Neural cell (in vitro differentiated cells): ENCODE results near the gene TMEM43. TPM values are rescaled to one million over a fixed set of nuclear protein-coding genes. Genes with fewer than 3 reads are reported as not detected.

ENCODE experiments used
- H2AFZ ChIP-seq: fragments of 200-600, 300-800 bp; sonication (generic), shearing (Covaris generic); 2 replicates; pipeline ENCODE4 v1.6.0; 2014; ENCODE audit warnings: low read depth, mild to moderate bottlenecking, antibody characterized with exemption, low read length, moderate library complexity
- H3F3A ChIP-seq: fragments of 200-600 bp; shearing (Covaris generic); 2 replicates; pipeline ENCODE4 v1.6.1; 2016; ENCODE audit warnings: mild to moderate bottlenecking, moderate library complexity, mixed read lengths, antibody characterized with exemption, low read length; ENCODE audit not compliant: insufficient read depth, poor library complexity, severe bottlenecking
- H3K27ac ChIP-seq: fragments of 200-600, 300-800 bp; sonication (generic), shearing (Covaris generic); 2 replicates; pipeline ENCODE4 v1.5.1; 2014; ENCODE audit warnings: mild to moderate bottlenecking, low read length, moderate library complexity
- H3K27me3 ChIP-seq: fragments of 300-800, 200-600 bp; sonication (generic), shearing (Covaris generic); 2 replicates; pipeline ENCODE4 v1.6.0; 2014; ENCODE audit warnings: mild to moderate bottlenecking, low read depth, low read length, moderate library complexity; ENCODE audit not compliant: insufficient read depth
- H3K36me3 ChIP-seq: fragments of 300-800, 200-600 bp; sonication (generic), shearing (Covaris generic); 2 replicates; pipeline ENCODE4 v1.5.1; 2014; ENCODE audit warnings: mild to moderate bottlenecking, antibody characterized with exemption, low read length, moderate library complexity; ENCODE audit not compliant: insufficient read depth
- H3K4me2 ChIP-seq: fragments of 300-800, 200-600 bp; sonication (generic), shearing (Covaris generic); 2 replicates; pipeline ENCODE4 v1.6.0; 2014; ENCODE audit warnings: mild to moderate bottlenecking, low read length
- H3K4me3 ChIP-seq: fragments of 300-800, 200-600 bp; sonication (generic), shearing (Covaris generic); 2 replicates; pipeline ENCODE4 v1.5.1; 2014; ENCODE audit warnings: mild to moderate bottlenecking, low read length, moderate library complexity
- H3K79me2 ChIP-seq: fragments of 200-600 bp; shearing (Covaris generic); replicated peaks from 2 replicates; pipeline ENCODE4 v1.6.0; 2014; ENCODE audit warnings: mild to moderate bottlenecking, low read length, moderate library complexity; ENCODE audit not compliant: insufficient read depth
- H3K9ac ChIP-seq: fragments of 300-800, 200-600 bp; sonication (generic), shearing (Covaris generic); 2 replicates; pipeline ENCODE4 v1.6.1; 2016; ENCODE audit warnings: mild to moderate bottlenecking, low read length, mixed read lengths
- H3K9me2 ChIP-seq: fragments of 200-600 bp; shearing (Covaris generic); 2 replicates; pipeline ENCODE4 v1.6.1; 2016; ENCODE audit warnings: mild to moderate bottlenecking, low read length, mixed read lengths; ENCODE audit not compliant: insufficient read depth
- H3K9me3 ChIP-seq: fragments of 200-600, 300-800 bp; sonication (generic), shearing (Covaris generic); 2 replicates; pipeline ENCODE4 v1.6.1; 2016; ENCODE audit warnings: mild to moderate bottlenecking, mixed run types, low read length, moderate library complexity, mixed read lengths
- H4K20me1 ChIP-seq: fragments of 200-600 bp; shearing (Covaris generic); 2 replicates; pipeline ENCODE4 v1.6.1; 2016; ENCODE audit warnings: mild to moderate bottlenecking, mixed run types; ENCODE audit not compliant: insufficient read depth
- EP300 ChIP-seq: fragments of 450-650 bp; conservative IDR thresholded peaks from 2 replicates; pipeline ENCODE4 v1.6.1; 2014; ENCODE audit warnings: antibody characterized with exemption, mild to moderate bottlenecking, moderate library complexity; ENCODE audit not compliant: poor library complexity, severe bottlenecking
- EZH2 ChIP-seq: fragments of 200-600, 300-800 bp; shearing (Covaris generic), sonication (generic); IDR thresholded peaks from 2 replicates; pipeline ENCODE4 v1.6.1; 2014; ENCODE audit warnings: antibody characterized with exemption, low read length, borderline replicate concordance, mild to moderate bottlenecking; ENCODE audit not compliant: insufficient read depth, poor library complexity, severe bottlenecking
- MXI1 ChIP-seq: fragments of 450-650 bp; conservative IDR thresholded peaks from 2 replicates; pipeline ENCODE4 v1.6.1; 2014; ENCODE audit warnings: antibody characterized with exemption, mild to moderate bottlenecking; ENCODE audit not compliant: poor library complexity, severe bottlenecking
- POLR2AphosphoS5 ChIP-seq: IDR thresholded peaks from 2 replicates; pipeline ENCODE4 v1.6.1; 2012
- RAD21 ChIP-seq: fragments of 450-650 bp; conservative IDR thresholded peaks from 2 replicates; pipeline ENCODE4 v1.6.1; 2014; ENCODE audit warnings: antibody characterized with exemption, mild to moderate bottlenecking, moderate library complexity
- REST ChIP-seq: IDR thresholded peaks from 2 replicates; pipeline ENCODE4 v1.6.1; 2012; ENCODE audit warnings: borderline replicate concordance
- SMC3 ChIP-seq: fragments of 450-650 bp; conservative IDR thresholded peaks from 2 replicates; pipeline ENCODE4 v1.6.1; 2014; ENCODE audit warnings: antibody characterized with exemption, mild to moderate bottlenecking, moderate library complexity; ENCODE audit not compliant: poor library complexity
- TAF1 ChIP-seq: IDR thresholded peaks from 2 replicates; pipeline ENCODE4 v1.6.1; 2012; ENCODE audit warnings: low read depth
- polyA plus RNA-seq: library from polyadenylated mRNA; depleted of rRNA; stranded (reverse); fragments of >200 nt; gene quantifications from 2 replicates; pipeline ENCODE4 v1.2.3, GENCODE V29; 2014
- TF ChIP-seq, protein P1 (sequence below): fragments of 450-650 bp; IDR thresholded peaks from 2 replicates; pipeline ENCODE4 v1.5.1; 2014; ENCODE audit warnings: antibody characterized with exemption, mild to moderate bottlenecking, moderate library complexity; ENCODE audit not compliant: poor library complexity, severe bottlenecking

The TMEM43 gene
- polyA plus RNA-seq, 1 donor from 2014 or later, result 61.3 TPM

DNA sequence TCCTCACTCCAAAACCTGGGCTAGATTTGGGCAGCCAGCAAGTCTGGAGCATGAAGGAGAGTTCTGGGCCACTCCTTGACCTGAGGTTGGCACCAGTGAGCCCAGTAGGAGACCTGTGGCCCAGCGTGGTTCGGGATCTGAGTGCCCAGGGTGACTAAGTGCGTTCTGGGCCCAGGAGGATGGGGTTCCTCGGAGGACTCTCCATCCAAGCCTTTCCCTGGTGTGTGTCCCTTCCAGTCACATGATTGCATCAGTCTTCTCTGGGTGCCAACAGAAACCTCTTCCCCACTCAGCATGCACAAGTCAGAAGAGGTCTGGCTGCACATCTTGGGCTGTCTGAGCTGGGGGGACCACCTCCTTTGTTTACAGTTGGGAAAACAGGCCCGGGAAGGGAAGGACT is 14.9 kb downstream of the TMEM43 start:
- Histone ChIP-seq H3K36me3 (peaks cover 11% of the 10 kb centered on the region), H3K9me2 (no peaks in the 10 kb centered on the region), H4K20me1 (no peaks in the 10 kb centered on the region), H2AFZ (no peak overlapping the region), H3K4me2 (no peak overlapping the region), H3K79me2 (no peaks in the 10 kb centered on the region), H3K4me3 (no peak overlapping the region), H3K27ac (no peak overlapping the region), H3K9me3 (no peaks in the 10 kb centered on the region), H3K9ac (no peak overlapping the region), H3K27me3 (no peaks in the 10 kb centered on the region), H3F3A (no peaks in the 10 kb centered on the region)
- no peak for TF ChIP-seq POLR2AphosphoS5
- TF ChIP-seq REST, result no peak
- no peak for TF ChIP-seq EZH2
- TF ChIP-seq MXI1, result no peak
- no peak for TF ChIP-seq SMC3
- no peak for TF ChIP-seq TAF1
- no peak for TF ChIP-seq EP300
- TF ChIP-seq, protein P1, sequence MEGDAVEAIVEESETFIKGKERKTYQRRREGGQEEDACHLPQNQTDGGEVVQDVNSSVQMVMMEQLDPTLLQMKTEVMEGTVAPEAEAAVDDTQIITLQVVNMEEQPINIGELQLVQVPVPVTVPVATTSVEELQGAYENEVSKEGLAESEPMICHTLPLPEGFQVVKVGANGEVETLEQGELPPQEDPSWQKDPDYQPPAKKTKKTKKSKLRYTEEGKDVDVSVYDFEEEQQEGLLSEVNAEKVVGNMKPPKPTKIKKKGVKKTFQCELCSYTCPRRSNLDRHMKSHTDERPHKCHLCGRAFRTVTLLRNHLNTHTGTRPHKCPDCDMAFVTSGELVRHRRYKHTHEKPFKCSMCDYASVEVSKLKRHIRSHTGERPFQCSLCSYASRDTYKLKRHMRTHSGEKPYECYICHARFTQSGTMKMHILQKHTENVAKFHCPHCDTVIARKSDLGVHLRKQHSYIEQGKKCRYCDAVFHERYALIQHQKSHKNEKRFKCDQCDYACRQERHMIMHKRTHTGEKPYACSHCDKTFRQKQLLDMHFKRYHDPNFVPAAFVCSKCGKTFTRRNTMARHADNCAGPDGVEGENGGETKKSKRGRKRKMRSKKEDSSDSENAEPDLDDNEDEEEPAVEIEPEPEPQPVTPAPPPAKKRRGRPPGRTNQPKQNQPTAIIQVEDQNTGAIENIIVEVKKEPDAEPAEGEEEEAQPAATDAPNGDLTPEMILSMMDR, result no peak
- TF ChIP-seq RAD21, result no peak

DNA sequence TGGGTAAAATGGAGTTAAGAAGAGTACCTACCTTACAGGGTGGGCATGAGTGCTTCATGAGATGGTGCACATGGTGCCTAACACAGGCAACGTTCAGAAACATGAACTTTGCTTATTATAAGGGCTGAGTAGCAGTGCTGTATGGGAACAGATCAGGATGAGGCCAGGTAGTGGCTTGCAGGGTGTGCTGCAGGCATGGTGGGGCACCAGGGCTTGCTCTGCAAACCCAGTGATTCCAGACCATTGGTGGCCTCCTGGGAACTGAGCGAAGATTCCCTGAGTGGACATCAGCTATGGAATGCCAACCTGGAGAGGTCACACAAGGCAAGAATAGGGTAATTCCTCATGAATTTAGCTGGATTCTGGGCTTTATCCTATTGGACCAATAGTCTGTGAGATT is 15.8 kb downstream of the TMEM43 start:
- no peaks in the 10 kb centered on the region for H3F3A ChIP-seq
- TF ChIP-seq EP300 (no peak), MXI1 (no peak), TAF1 (no peak), RAD21 (no peak), EZH2 (no peak), REST (no peak), SMC3 (no peak), POLR2AphosphoS5 (no peak)
- TF ChIP-seq, protein P1, result no peak
- no peak overlapping the region for H3K9ac ChIP-seq
- no peak overlapping the region for H3K4me2 ChIP-seq
- H3K27me3 ChIP-seq, result no peaks in the 10 kb centered on the region
- no peaks in the 10 kb centered on the region for H4K20me1 ChIP-seq
- no peak overlapping the region for H3K4me3 ChIP-seq
- H3K79me2 ChIP-seq, result no peaks in the 10 kb centered on the region
- H3K9me2 ChIP-seq, result no peaks in the 10 kb centered on the region
- H3K36me3 ChIP-seq, result peaks cover 16% of the 10 kb centered on the region
- no peak overlapping the region for H2AFZ ChIP-seq
- no peak overlapping the region for H3K27ac ChIP-seq
- H3K9me3 ChIP-seq, result no peaks in the 10 kb centered on the region
